Lower leg skin (tissue), 3 donors: Measurements from ENCODE around the gene ADAM10.

Experiments
- CTCF ChIP-seq, 3 donors: fragments of 450-650 bp; IDR thresholded peaks; one replicate each; pipeline ENCODE4 v1.5.1; 2016; ENCODE audit warnings: antibody characterized with exemption in 3 of 3, mild to moderate bottlenecking in 3 of 3, moderate library complexity in 2 of 3
- POLR2A ChIP-seq, 2 donors: fragments of 450-650 bp; IDR thresholded peaks; one replicate each; pipeline ENCODE4 v1.6.1; 2016 to 2017; ENCODE audit warnings: antibody characterized with exemption in 2 of 2, mild to moderate bottlenecking in 1 of 2, moderate library complexity in 1 of 2

- TF ChIP-seq CTCF (IDR thresholded peaks at IDR 0.05) = no peak
- no peak for TF ChIP-seq POLR2A (IDR thresholded peaks at IDR 0.05)
Observed at GRCh38 chr15:58604455-58604923, 145.0 kb downstream of the ADAM10 start.
